ENCODE data around the gene CDYL2. TPM values are rescaled to one million over a fixed set of nuclear protein-coding genes. Genes with fewer than 3 reads are reported as not detected.
"Not testable (repeated sequence)": the region's sequence is repeated elsewhere in the genome, so short reads cannot be mapped to it uniquely, and the experiment has no call there.

Gene CDYL2
- total and polyA plus RNA-seq, 2 experiments from 2014 or later: 0.74 to 0.95 TPM

DNA sequence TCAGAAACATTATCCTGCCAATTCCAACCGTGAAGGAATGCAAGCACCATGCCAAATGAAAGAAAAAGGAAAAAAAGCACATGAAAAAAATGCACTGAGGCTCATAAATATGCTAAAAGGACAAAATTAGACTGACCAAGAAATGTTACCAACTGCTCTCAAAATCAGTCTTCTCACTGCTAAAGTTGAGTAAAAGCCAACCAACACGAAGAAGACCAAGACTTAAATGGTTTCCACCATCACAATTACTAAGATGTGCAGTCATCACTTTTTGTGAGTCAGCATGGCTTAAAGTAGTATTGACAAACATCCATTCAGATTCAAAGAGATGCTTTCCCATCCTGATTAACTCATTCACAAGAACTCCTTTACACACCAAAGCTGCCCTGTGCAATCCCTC lies 16.4 kb downstream of the CDYL2 start:
- DNase-seq (ENCODE audit: low read depth in 1 of 2, low spot score in 1 of 2): no peak
- Histone ChIP-seq H3K4me3 (no peak overlapping the region), H3K9me3 (ENCODE audit: low read depth) (no peaks in the 10 kb centered on the region), H3K4me1 (ENCODE audit: low read depth) (no peaks in the 10 kb centered on the region), H3K27me3 (no peaks in the 10 kb centered on the region), H3K27ac (no peak overlapping the region), H3K36me3 (no peaks in the 10 kb centered on the region)
- TF ChIP-seq, protein P1, sequence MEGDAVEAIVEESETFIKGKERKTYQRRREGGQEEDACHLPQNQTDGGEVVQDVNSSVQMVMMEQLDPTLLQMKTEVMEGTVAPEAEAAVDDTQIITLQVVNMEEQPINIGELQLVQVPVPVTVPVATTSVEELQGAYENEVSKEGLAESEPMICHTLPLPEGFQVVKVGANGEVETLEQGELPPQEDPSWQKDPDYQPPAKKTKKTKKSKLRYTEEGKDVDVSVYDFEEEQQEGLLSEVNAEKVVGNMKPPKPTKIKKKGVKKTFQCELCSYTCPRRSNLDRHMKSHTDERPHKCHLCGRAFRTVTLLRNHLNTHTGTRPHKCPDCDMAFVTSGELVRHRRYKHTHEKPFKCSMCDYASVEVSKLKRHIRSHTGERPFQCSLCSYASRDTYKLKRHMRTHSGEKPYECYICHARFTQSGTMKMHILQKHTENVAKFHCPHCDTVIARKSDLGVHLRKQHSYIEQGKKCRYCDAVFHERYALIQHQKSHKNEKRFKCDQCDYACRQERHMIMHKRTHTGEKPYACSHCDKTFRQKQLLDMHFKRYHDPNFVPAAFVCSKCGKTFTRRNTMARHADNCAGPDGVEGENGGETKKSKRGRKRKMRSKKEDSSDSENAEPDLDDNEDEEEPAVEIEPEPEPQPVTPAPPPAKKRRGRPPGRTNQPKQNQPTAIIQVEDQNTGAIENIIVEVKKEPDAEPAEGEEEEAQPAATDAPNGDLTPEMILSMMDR (IDR thresholded peaks at IDR 0.05; ENCODE audit: low read depth, low read length): no peak

DNA sequence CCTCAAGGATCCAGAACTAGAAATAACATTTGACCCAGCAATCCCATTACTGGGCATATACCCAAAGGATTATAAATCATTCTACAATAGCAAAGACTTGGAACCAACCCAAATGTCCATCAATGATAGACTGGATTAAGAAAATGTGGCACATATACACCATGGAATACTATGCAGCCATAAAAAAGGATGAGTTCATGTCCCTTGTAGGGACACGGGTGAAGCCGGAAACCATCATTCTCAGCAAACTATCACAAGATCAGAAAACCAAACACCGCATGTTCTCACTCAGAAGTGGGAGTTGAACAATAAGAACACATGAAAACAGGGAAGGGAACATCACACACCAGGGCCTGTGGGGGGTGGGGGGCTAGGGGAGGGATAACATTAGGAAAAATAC lies 17.8 kb downstream of the CDYL2 start:
- H3K9me3 ChIP-seq (ENCODE audit: low read depth); H3K4me1 ChIP-seq (ENCODE audit: low read depth); H3K27me3 ChIP-seq; H3K27ac ChIP-seq; H3K36me3 ChIP-seq; DNase-seq (ENCODE audit: low read depth in 1 of 2, low spot score in 1 of 2); H3K4me3 ChIP-seq: not testable (repeated sequence)

DNA sequence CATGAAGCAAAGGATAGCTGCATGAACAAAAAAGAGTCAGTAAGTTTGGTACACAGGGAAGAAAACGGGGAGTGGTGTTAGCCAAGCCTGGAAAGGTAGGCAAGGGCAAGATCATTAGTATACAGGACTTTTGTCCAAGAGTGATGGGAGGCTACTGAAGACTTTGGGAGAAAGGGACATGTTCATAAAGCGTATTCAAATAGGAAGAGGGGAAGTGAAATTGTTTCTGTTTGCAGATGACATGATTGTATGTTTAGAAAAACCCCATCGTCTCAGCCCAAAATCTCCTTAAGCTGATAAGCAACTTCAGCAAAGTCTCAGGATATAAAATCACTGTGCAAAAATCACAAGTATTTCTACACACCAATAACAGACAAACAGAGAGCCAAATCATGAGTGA lies 19.4 kb downstream of the CDYL2 start:
- Histone ChIP-seq H3K4me1 (ENCODE audit: low read depth) (no peaks in the 10 kb centered on the region), H3K4me3 (no peak overlapping the region), H3K9me3 (ENCODE audit: low read depth) (no peaks in the 10 kb centered on the region), H3K27me3 (no peaks in the 10 kb centered on the region), H3K36me3 (no peaks in the 10 kb centered on the region), H3K27ac (no peak overlapping the region)
- TF ChIP-seq, protein P1 (IDR thresholded peaks at IDR 0.05; ENCODE audit: low read depth, low read length): no peak
- no peak for DNase-seq (ENCODE audit: low read depth in 1 of 2, low spot score in 1 of 2)

DNA sequence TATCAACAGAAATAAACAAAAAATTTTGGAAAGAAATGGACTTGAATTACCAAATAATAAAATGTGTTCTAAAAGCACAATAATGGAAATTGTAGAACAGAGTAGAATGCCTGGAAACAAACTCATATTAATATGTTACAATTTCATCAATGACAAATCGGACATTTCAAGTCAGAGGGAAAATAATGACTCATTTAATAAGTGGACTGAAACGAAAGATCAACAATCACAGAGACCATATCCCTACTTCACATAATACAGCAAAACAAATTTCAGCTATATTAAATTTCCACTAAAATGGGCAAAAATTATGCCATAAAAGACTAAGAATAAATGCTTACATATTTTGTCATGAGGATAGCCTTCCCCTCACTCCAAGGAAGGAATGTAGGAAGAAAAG lies 25.7 kb downstream of the CDYL2 start:
- Histone ChIP-seq H3K4me1 (ENCODE audit: low read depth) (no peaks in the 10 kb centered on the region), H3K4me3 (no peak overlapping the region), H3K36me3 (no peaks in the 10 kb centered on the region), H3K27ac (no peak overlapping the region), H3K9me3 (ENCODE audit: low read depth) (no peaks in the 10 kb centered on the region), H3K27me3 (no peaks in the 10 kb centered on the region)
- DNase-seq (ENCODE audit: low read depth in 1 of 2, low spot score in 1 of 2): no peak
- TF ChIP-seq, protein P1 (IDR thresholded peaks at IDR 0.05; ENCODE audit: low read depth, low read length): no peak

DNA sequence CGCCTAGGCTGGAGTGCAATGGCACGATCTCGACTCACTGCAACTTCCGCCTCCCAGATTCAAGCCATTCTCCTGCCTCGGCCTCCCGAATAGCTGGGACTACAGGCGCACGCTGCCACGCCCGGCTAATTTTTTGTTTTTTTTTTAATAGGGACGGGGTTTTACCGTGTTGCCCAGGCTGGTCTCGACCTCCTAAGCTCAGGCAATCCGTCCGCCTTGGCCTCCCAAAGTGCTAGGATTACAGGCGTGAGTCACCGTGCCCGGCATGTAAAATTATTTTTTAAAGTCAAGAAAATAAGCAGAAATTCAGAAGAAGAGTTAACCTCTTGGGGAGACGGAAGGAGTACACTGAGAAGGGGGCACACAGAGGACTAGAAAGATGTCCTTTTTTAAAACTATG lies 27.5 kb downstream of the CDYL2 start:
- Histone ChIP-seq H3K27ac (no peak overlapping the region), H3K9me3 (ENCODE audit: low read depth) (no peaks in the 10 kb centered on the region), H3K27me3 (no peaks in the 10 kb centered on the region), H3K4me1 (ENCODE audit: low read depth) (no peaks in the 10 kb centered on the region), H3K4me3 (no peak overlapping the region), H3K36me3 (no peaks in the 10 kb centered on the region)
- TF ChIP-seq, protein P1 (IDR thresholded peaks at IDR 0.05; ENCODE audit: low read depth, low read length): no peak
- DNase-seq (ENCODE audit: low read depth in 1 of 2, low spot score in 1 of 2): no peak

DNA sequence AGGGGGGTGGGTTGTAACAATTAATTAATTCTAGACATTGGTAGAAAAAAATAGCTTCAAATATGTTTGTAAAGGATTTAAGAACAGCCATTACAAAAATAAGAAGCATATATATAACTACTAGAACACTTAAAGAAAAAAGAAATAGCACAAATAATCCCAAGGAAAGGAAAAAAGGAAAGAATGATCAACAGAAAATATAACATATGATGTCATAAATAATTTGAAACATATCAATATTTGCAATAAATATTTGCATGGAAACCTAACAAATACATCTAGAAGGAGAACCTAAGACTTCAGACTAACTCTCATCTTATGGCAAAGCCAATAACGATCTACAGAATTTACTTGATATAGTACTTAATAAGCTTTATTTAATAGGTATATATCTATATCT lies 28.9 kb downstream of the CDYL2 start:
- Histone ChIP-seq H3K4me3 (no peak overlapping the region), H3K27ac (no peak overlapping the region), H3K27me3 (no peaks in the 10 kb centered on the region), H3K36me3 (no peaks in the 10 kb centered on the region), H3K4me1 (ENCODE audit: low read depth) (no peaks in the 10 kb centered on the region), H3K9me3 (ENCODE audit: low read depth) (no peaks in the 10 kb centered on the region)
- TF ChIP-seq, protein P1 (IDR thresholded peaks at IDR 0.05; ENCODE audit: low read depth, low read length): no peak
- no peak for DNase-seq (ENCODE audit: low read depth in 1 of 2, low spot score in 1 of 2)

Data from cardiac muscle cell (in vitro differentiated cells and primary cell).